GM21576 (cell line): ENCODE results near the gene TP73.
"Not testable (repeated sequence)": the region's sequence is repeated elsewhere in the genome, so short reads cannot be mapped to it uniquely, and the experiment has no call there.

Experiments
- ATAC-seq: cut with Tn5 transposase; IDR thresholded peaks from one replicate; pipeline ENCODE4 v1.9.1; 2021; ENCODE audit warnings: mild to moderate bottlenecking, moderate library complexity; ENCODE audit not compliant: unreplicated experiment

The TP73 gene

DNA sequence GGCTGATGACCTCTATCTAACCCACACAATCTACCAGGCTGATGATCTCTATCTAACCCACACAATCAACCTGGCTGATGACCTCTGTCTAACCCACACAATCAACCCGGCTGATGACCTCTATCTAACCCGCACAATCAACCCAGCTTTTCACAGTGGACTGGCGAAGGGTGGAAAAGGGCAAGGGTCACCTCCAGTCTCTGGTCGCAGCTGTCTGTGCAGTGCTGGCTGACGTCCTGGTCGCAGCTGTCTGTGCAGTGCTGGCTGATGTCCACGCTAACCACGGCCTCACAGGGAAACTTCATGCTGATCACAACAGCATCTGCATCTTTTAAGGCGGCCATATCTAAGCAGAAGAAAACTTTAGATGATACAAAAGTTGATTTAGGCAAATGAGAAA, 87.7 kb downstream of the TP73 start:
- no peak for ATAC-seq

DNA sequence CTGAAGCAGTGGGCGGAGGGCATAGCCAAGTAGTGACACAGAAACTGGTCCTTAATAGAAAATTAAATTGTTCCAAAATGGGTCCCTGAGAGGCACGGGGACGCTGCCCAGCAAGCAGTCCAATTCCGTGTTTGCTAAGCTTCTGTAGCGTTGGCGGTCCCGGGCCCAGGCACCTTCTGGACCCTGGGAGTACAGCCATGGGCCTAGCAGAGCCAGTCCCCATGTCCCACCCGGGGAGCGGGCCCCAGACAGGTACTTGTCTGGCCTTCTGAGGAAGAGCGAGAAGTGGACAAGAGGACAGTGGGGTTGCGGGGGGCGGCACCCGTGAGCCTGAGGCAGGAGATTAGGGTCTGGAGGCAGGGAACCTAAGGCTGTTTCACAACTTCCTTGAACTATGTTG, 88.4 kb downstream of the TP73 start:
- ATAC-seq: no peak

DNA sequence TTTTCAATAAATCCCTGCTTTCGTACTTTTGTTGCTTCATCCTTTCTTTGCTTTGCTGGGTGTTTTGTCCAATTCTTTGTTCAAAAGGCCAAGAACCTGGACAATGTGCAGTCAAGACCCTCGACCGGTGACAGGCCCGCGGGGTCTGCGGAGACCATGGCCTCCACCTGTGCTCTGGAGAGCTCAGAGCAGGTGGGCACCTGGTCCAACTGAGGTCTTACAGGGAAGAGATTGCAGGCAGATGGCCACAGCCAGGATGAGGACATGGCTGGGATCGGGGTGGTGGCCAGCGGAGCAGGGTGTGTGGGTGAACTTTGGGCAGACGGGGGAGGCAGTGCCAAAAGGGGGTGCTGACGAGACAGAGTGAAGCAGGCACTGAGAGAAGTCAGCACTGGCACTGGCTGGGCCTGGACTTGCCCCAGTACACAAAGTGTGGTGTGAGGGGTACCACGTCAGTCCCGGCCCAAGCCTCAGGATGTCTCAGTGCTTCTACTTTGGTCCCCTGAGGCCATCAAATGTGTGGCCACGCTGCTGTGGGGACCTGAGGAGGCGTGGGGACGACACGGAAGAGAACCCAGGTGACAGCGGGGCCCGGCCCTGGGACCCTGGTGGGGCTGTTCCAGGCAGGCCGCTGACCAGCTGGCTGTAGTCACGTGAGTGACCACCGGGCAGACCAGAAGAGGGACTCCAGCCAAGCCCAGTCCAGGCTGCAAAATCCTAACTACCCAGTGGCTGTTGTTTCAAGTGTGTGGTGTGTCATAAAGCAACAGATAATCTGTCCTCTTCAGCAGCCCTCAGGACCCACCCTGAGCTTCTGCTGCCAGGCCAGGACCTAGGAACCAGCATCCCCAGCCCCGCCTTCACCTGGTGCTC, 89.5 kb downstream of the TP73 start:
- ATAC-seq: no peak

DNA sequence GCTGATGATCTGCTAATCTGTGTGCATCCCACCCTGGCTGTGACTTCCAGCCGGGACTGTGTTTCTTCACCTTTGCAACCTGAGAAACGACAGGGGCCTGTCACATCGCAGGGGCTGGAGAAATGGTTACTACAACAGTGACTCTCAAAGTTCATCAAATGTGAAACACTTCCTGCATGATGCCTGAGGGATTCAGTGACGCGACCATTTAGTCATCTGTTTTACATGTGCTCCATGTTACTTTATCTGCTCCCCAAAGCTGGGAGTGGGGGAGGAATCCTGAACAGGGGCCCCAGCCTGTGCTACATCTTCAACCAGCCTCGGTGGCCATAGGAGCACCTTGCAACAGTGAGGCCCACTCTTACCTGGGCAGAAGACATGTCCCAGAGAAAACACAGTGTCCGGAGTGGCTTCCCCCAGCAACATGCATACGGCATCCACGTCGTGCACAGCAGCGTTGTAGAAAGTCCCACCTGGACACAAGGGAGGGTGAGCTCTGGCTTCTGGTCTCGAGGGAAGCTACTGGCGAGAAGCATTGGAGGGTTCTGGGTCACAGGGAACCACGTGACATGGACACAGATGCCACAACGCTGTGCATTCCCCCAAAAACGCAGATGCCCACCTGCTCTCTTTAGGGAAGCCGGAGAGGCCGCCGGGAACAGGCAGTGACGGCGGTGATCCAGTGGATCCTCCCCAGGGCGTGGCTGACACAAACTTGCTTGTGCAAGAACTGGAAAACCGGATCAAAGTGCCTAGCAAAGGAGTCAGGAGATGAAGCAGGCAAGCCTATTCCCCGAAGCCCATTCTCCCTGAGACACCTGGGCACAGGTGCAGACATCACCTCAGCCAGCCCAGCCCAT, 90.4 kb downstream of the TP73 start:
- ATAC-seq: no peak

DNA sequence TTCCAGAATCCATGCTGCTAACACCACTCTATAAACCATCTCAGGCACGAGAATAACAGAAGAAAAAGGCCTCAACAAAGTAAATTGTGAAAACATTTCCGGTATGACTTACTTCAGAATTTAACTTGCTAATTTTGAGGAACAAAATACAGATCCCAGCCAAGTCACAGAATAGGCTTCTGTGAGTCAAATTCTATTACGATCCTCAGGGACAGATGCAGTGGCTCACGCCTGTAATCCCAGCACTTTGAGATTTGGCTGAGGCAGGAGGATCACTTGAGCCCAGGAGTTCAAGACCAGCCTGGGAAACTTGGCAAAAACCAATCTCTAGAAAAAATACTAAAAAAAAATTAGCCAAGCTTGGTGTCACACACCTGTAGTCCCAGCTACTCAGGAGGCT, 91.1 kb downstream of the TP73 start:
- ATAC-seq: no peak

- no peak for ATAC-seq
Measured at GRCh38 chr1:3743826-3744225, 91.5 kb downstream of the TP73 start.

DNA sequence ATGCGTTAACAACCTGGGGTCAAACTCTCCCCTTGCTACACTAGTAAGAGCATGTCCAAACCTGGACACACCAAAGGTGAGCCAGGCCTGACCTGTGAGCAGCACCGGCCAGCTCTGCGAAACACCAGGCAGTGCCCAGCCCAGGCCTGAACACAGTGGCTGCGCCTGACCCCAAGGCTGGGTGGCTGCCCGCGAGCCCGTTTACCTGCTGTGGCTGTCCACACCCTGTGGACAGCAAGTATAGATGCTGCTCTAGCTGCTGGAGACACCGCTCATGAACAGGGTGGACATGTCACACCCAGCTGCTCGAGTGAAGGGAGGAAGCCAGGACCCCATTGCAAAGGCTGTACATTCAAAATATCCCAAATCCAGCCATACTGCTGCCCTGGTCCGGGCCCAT, 92.3 kb downstream of the TP73 start:
- no peak for ATAC-seq

GRCh38 chr1:3745071-3745470, 92.8 kb downstream of the TP73 start:
- no peak for ATAC-seq

DNA sequence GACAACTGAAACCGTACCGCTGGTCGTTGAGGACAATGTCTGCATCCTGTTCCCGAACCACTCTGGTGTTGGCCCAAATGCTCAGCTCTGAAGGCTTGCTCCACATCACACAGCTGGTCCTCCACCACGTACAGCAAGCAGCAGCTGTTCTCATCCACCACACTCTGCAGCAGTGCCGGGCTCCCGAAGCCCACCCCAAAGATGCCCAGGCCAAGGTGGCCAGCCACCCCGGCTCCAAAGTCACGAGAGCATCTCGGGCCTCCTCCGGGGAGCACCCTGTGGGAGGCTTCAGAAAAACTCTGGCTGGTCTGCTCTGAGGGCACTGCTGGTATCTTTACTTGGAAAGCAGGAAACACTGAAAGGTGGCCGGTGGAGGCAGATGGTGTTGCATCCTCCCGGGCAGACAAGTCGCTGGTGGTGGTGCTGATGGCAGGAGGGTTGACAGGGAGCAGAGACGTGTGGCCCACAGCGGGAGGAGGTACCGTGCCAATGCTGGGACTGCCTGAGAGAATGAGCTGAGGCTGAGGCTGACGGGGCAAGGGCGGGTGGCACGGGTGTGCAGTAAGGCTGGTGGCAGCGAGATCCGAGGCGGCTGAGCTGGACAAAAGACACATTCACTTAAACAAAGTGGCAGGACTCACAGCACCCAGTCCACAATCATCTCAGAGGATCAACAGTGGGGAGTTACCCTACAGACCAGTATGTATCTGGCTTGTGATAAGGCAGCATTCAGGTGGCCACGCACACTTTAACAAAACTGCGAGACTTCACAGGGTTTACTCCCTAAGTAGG, 93.5 kb downstream of the TP73 start:
- no peak for ATAC-seq

DNA sequence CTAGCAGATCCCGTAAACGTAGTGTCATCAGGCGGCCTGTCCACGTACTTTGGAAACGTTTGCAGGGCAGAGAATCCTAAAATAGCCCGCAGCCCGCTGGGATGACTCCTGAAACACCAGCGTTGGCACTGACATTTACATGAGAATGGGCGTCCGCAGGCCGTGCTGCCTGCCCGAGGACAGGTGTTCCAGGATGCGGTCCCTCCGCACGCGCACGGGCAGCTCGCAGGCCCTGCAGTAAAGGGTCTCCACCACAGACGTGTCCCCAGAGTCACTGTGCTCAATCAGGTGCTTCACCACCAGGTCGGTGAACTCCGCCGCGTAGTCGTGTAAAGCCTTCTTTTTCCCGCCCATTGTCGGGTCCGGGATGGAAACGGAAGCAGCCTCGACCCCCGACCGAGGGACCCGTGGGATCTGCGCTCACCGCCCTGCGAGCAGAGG, 94.1 kb downstream of the TP73 start:
- no peak for ATAC-seq

DNA sequence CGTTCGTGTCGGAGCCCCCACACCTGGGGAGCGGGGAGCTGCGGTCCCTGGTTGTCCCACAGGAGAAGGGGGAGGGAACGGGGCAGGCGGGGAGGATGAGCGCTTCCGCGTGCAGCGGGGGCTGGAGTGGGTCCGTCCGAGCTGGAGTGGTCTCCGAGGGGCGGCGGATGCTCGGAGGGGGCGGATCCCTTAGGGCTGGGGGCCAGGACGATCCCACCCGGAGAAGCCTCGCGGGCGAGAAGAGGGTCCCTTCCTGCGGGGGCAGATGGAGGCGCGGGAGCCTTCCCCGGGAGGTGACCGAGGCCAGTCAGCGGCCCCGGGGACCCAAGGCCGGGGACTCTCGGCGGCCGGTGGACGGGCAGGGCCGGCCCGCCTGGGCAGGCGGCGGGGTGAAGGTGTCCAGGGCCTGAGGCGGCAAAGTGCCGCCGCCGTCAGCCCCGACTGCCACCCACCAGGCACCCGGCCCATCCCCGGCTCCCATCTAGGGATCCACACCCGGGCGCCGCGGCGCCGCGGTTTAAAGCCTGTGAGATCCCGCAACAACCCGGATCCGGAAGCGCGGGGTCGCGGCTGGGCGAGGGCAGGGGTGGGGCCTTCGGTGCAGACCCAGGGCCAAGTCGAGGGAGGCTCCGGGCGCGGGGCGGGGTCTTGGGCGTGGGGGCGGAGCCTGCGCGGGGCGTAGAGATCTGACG, 94.7 kb downstream of the TP73 start:
- peak; percentile 72 for ATAC-seq

DNA sequence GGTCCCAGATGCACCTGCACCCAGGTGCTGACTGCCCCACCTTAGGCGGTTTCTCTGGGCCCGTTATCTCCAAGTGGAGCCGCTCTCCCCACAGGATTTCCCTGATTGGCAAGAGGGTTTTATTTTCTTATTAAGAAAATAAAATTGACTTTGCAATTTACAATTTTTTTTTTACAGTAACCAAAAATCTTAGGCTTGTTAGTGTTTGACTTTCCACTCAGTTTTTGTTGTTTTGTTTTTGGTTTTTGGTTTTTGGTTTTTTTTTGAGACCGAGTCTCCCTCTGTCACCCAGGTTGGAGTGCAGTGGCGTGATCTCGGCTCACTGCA, 95.2 kb downstream of the TP73 start:
- ATAC-seq: no peak

DNA sequence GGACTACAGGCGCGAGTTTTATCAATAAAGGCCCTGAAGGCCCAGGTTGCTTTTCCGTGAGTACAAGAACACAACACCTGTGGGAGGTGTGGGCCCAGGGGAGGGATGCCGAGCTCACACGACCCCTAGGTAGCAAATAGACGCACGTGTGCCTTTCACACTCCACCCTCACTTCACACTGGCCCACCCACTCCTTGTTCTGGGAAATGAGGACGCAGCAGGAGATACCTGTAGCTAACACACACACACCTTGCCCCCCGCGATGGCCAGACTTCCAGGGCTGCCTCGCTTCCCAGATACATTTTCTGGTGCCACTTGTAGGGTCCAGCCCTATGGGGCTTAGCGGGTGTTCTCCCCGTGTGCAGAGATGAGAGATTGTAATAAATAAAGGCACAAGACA, 95.6 kb downstream of the TP73 start:
- no peak for ATAC-seq

DNA sequence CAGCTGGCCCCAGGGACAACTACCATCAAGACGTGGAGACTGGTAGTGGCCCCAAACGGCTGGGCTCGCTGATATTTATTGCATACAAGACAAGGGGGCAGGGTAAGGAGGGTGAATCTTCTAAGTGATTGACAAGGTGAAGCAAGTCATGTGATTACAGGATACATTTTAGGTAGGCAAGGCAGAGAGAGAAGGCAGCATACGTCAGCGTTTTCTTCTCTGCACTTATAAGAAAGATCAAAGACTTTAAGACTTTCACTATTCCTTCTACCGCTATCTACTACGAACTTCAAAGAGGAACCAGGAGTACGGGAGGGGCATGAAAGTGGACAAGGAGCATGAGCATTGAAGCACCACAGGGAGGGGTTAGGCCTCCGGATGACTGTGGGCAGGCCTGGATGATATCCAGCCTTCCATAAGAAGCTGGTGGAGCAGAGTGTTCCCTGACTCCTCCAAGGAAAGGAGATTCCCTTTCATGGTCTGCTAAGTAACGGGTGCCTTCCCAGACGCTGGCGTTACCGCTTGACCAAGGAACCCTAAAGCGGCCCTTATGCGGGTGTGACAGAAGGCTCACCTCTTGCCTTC, 96.1 kb downstream of the TP73 start:
- ATAC-seq: not testable (repeated sequence)

DNA sequence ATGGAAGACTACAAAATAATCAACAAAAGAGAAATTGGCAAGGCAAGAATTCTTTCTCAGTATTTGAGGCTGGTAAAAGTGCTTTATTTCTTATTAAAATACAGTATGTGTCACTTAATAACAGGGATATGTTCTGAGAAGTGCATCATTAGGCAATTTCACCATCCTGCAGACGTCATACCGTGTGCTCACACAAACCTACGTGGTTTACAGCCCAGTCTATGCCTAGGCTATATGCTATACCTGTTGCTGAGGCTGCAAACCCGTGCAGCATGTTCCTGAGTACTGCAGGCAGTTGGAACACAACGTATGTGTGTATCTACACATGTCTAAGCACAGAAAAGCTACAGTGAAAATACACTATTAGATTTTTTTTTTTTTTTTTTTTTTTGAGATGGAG, 97.2 kb downstream of the TP73 start:
- ATAC-seq: no peak

DNA sequence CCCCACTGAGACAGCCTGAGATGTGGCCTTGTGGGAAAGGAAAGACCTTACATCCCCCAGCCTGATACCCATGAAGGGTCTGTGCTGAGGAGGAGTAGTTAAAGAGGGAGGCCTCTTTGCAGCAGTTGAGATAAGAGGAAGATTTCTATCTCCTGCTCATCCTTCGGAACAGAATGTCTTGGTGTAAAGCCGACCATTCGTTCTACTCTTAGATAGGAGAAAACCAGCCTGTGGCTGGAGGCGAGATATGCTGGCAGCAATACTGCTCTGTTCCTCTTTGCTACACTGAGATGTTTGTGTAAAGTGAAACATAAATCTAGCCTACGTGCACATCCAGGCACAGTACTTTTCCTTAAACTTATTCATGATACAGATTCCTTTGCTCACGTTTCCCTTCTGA, 98.4 kb downstream of the TP73 start:
- no peak for ATAC-seq

DNA sequence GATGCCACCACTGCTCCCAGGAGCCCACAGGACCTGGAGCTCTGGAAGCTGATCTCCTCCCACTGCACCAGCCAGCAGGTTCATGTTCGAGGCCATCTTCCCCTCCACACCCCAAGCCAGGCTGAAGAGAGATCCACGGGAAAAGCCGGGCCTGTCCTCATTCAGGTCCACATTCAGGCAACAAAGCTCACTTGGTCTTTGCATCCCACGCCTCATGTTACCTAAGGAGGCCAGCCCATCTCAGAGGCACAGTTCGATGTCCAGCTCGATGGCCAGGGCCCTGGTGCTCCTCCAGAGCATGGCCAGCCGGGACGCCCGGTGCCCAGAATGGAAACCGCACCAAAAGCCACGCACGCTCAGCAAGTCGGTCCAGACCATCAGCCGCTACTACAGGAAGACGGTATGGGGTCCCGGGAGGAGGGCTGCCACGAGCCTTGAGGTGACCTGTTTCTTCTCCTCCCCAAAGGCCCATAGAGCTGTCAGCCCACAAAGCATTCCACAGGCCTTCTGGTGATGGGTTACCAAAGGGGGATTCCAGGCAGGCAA, 100.2 kb downstream of the TP73 start, which contains the start of gene CCDC27:
CCDC27 (plus strand) TSS at position 51 of the 546 bp plus-strand sequence; CDS start at position 83, 32 bp downstream.
- ATAC-seq: no peak

- ATAC-seq: no peak
Measured at GRCh38 chr1:3753656-3754454, 101.5 kb downstream of the TP73 start.

DNA sequence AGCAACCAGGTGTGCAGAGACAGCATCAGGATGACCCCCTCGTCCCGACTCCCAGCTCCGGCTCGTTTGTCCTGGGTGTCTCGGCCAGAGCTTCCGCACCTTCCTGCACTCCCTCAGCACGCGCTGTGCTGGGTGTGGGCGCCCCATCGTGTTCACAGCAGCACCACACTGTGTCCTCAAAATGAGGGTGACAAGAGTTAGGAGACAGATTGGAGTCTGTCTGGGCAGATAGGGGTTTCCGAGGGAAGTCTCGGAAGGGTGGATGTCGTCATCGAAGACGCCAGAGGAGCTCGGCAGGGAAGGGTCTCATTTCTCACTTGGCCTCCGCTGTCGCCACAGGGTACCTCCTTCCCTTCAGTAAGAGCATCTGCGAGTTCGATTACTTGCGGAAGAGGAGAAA, 104.1 kb downstream of the TP73 start:
- ATAC-seq: no peak
